NCI-H446 (cell line): ENCODE results near the gene EFNB2.
A peak's percentile ranks its signal among the peaks of the same experiment; 100 is the strongest.

Experiments
- DNase-seq, 2 experiments: peaks; one replicate each; lab custom pipeline; 2025; lab: John Stamatoyannopoulos, UW

The EFNB2 gene

GRCh38 chr13:106484084-106484483 is 51.4 kb downstream of the EFNB2 start:
- DNase-seq = no peak

DNA sequence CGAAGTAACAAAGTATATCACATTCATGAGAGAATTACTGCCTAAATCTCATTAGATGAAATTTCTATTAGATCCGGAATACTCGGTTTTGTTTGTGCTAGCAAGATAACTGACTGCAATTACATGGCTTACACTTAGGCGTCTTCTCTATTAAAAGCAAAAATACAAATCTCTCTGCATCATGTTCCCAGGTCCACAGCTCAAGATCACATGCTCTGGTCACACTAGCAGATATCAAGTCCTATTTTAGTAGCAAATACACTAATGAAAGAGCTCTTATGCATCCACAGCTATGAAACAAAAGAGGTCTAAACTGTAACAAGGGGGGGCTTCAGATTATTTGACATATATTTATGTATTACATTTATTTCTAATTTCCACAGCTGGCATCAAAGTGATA is 53.5 kb downstream of the EFNB2 start:
- no peak for DNase-seq

GRCh38 chr13:106480351-106480910 is 55.0 kb downstream of the EFNB2 start:
- DNase-seq = no peak

GRCh38 chr13:106479929-106480328 is 55.5 kb downstream of the EFNB2 start:
- no peak for DNase-seq

DNA sequence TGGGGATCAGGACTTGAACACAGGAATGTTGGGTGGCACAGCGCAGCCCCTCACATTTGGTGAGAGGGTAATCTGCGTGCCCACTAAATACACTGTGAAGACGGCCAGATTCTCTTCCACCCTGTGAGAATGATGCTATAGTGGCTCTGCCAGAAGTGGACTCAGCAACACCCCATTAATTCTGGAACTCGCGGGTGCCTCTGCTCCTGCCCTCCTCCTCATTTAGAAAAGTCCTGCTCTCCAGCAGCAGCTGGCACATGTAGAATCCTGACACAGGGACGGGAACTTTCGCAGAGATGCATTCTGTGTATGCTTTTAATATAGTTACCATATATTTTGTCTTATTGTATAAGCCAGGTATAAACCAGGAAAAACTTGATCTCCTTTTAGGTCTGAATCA is 57.3 kb downstream of the EFNB2 start:
- DNase-seq = no peak

DNA sequence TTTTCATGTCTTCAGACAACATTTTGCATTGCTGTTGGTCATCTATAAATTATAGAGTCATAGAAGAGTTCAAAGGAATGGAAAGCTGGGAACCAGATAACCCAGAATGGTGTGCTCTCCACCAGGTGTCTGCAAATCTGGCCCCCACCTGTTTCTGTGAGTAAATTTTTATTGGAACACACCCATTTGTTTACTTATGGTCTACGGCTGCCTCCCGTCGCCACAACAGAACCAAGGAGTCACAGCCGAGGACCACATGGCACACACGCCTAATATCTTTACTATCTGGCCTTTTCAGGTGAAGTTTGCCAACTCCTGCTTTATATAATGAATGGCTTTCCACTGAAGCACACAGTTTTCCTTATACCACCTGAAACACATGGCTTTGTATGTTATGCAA is 58.2 kb downstream of the EFNB2 start:
- no peak for DNase-seq

DNA sequence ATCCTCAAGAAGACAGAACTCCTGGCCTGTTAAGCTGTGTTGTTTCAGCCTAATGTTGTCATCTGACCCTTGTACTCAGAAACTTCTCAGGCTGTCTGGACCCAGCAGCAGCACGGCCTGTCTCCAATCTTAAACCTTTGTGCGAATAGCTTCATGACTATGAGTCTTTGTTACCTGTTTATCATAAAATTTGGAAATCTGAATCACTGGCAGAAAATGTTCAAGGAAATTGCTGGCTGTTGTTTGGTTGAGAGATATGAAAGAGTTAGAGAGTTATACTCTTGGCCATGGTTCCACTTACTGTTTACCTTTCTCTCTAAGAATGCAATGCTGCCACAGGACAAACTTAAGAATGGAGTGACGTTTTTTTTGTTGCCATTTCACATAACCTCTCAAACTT is 59.6 kb downstream of the EFNB2 start:
- no peak for DNase-seq

GRCh38 chr13:106474912-106475311 is 60.5 kb downstream of the EFNB2 start:
- DNase-seq = no peak

GRCh38 chr13:106473154-106473553 is 62.3 kb downstream of the EFNB2 start:
- DNase-seq = no peak

GRCh38 chr13:106472621-106473020 is 62.8 kb downstream of the EFNB2 start:
- DNase-seq = no peak

DNA sequence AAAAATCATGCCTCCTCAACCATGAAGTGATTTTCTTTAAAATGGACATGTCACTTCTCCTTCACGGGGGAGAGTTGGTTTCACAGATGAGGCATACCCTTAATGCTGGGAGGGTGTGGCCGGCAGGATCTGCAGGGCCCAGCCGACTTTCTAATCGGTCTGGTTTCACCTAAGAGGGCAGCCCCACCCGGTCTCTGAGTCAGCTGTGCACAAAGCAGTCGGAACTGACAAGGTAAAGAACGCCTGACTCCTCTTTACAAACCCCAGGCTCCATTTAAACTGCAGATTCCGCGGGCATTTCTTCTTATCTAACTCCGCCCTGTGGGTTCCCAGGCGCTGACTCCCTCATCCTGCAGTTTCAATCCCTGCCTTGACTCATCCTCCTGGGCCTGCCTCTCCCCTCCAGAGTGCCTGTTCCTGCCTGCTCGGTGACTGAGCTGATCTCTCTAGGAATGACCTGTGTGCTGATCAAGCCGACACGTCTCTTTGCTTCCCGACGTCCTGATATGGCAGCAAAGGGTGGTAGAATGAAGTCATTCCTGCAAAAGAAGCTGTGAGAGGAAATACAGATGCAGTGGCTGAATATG is 63.4 kb downstream of the EFNB2 start:
- DNase-seq = no peak

DNA sequence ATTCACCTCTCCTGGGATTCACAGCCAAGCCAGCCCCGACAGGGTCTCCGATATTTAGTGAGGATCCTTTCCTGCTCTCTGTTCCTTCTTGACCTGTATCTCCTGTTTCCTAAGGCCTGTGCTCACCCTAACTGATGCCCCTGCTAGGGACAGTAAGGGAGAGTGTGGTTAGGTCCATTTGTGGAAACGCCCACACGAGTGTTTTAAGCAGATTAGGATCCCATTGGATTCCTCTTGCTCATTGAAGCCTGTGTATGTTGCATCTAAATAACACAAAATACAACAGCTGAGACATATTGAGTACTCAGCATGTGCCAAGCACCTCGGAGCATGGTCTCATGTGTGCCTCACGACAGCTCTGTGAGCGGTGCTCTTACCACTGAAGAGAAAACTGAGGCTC is 64.9 kb downstream of the EFNB2 start:
- no peak for DNase-seq

DNA sequence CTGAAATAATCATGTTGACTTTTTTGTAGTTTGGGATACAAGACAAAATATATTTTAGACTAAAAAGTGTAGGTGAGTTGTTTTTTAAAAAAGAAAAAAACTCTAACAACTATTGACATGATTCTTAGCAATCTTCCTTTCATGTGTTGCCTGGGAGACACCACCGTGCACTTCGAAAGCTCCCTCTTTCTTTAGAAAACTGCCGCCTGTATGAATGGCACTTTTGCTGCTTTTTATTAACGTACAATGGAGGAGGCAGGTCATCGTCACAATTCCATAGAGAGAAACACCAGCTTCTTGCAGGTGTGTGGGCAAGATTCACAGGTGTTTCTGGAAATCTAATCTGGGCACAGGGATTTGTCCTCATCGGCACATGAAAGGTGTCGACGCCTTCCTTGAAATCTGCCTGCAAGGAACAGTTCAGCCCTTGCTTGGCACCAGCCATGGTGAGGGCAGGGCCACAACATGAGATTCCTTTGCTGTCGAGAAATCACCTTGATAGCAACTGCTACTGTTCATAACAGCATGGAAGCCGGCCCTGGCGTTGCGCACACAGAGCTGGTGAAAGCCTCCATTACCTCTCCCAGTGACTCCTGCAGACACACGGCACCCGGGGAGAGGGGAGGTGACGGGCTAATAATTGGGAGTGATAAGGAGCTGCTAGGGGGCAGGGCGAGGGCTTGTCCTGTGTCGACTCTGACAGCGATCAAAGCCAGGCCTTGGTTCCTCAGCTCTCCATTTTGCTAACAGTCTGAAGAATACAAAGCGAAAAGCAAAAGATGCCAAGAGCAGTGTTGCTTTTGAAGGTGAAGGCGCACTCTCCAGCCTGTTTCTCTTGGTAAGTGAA is 66.5 kb downstream of the EFNB2 start:
- DNase-seq = no peak

GRCh38 chr13:106468207-106468606 is 67.3 kb downstream of the EFNB2 start:
- DNase-seq = peak; percentile 0 to 59

GRCh38 chr13:106467427-106468122 is 67.9 kb downstream of the EFNB2 start:
- no peak for DNase-seq

- no peak for DNase-seq
These were observed 68.6 kb downstream of the EFNB2 start for GRCh38 chr13:106466691-106467426.

- DNase-seq = no peak
These were observed 71.4 kb downstream of the EFNB2 start for GRCh38 chr13:106464076-106464475.

DNA sequence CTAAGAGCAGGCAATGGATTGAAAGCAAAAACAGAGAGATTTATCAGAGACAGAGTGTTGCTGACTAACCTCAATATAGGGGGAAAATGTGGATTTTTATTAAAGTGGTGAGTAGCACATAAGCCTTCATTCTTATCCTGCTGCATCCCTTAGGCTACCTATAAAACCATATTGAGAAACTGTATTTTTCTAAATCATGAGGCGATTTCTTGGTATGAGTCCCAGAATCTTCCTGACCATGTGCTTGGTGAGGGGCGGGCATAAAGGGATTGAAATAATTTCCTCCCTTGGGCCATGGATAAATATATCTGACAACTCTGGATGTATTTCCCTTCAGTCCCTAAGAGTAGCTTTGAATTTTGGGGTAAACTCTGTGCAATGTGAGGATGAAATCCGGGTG is 72.8 kb downstream of the EFNB2 start:
- DNase-seq = no peak

DNA sequence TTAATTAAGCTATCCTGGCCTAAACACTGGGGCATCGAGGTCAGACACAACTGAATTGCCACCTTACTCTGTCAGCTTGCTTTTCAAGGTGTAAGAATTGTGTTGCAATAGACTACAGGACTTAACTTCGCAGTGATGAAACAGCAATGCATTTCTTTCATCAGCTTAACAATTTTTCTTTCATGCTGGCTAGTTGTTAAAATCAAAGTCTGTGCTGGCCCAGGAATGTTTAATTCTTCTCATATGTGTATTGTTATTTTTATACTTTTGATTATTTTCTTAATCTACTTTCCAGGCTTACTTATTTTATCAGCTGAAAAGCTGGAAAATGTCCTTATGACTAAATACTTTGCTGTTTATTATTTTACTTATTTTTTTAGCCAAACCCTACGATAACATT is 79.7 kb downstream of the EFNB2 start:
- no peak for DNase-seq

- peak in 1 of 2 experiments; percentile 25 for DNase-seq
These were observed 80.3 kb downstream of the EFNB2 start for GRCh38 chr13:106455190-106455589.

- DNase-seq = no peak
These were observed 82.4 kb downstream of the EFNB2 start for GRCh38 chr13:106453101-106453500.

GRCh38 chr13:106450991-106451390 is 84.5 kb downstream of the EFNB2 start:
- DNase-seq = no peak
